ENCODE measurements around the gene KRTAP10-1.

GRCh38 chr21:44490816-44491215 lies 49.2 kb downstream of the KRTAP10-1 start:
- TF ChIP-seq GATA3 (IDR thresholded peaks at IDR 0.05; ENCODE audit: low read depth, low read length) (no peak), GATA2 (IDR thresholded peaks at IDR 0.05; ENCODE audit: low read depth, low read length) (no peak)
